HG03558 (cell line): ENCODE measurements around the gene ANKLE2.
"Not testable (repeated sequence)": the region's sequence is repeated elsewhere in the genome, so short reads cannot be mapped to it uniquely, and the experiment has no call there.

Experiments
- ATAC-seq: cut with Tn5 transposase; IDR thresholded peaks from one replicate; pipeline ENCODE4 v1.9.1; 2021; ENCODE audit warnings: moderate number of reproducible peaks; ENCODE audit not compliant: unreplicated experiment; ENCODE audit errors: extremely low read depth

The ANKLE2 gene

DNA sequence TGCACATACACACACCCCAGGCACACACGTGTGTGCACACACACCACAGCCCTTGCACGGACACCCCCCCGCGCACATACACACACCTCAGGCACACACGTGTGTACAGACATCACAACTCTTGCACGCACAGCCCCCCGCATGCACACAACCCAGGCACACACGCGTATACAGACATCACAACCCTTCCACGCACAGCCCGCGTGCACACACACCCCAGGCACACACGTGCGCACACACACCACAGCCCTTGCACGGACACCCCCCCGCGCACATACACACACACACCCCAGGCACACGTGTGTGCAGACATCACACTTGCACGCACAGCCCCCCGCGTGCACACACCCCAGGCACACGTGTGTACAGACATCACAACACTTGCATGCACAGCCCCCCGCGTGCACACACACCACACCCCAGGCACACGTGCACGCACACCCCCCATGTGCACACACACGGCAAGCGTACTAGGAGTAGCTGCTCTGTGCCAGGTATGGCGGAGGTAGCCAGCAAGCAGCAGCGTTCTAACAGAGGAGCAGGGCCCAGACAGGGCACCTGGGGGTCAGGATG lies 18.2 kb upstream of the ANKLE2 start:
- ATAC-seq = no peak

DNA sequence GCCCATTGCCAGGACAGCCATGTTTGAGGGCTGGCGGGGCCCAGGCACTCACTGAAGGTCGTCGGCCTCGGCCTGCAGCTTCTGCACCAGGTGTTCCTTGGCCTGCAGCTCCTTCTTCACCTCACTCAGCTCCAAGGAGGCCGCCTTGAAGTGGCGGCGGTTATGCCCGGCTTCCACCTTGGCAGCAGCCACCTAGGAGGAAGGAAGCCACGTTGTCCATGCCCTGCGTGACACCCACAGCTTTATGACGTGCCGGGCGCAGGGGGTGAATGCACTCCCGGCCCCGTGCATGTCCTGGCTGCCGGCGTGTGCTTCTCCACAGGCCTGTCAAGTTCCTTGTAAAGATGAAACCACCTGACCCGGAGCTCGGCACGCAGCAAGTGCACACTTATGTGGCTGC lies 16.0 kb upstream of the ANKLE2 start:
- no peak for ATAC-seq

DNA sequence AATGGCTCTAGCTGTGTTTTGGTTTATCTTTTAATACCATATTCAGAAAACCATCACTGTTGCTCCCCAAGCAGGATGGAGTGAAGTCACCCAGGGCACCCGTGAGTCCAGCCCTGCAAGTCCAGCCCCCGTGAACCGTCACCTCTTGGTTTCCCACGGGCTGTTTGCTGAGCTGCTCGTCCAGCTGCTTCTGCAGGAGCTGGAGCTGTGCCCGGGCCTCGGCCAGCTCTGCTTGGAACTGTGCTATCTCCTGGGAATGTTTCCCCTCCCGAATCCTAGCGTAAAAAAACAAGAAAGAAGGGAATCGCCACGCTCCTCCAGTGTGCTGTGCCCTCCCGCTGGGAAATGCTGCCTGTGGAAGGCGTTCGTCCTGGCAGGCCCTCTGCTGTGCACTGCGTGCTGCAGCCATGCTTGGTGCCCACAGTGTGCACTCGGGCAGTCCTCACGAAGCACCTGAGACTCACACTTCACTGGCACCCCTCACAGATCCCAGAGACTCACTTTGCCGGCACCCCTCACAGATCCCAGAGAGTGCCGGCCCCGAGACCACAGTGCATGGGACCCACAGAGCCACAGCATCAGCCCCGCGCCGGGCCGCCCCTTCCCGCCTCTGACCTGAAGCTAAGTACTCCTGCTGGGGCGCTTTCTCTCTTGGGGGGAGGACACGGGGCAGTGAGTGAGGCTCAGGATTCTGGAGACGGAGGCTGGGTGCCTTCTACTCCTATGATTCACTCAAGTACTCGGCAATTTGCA lies 15.4 kb upstream of the ANKLE2 start:
- no peak for ATAC-seq

GRCh38 chr12:132776230-132776625 lies 14.6 kb upstream of the ANKLE2 start:
- ATAC-seq = not testable (repeated sequence)

DNA sequence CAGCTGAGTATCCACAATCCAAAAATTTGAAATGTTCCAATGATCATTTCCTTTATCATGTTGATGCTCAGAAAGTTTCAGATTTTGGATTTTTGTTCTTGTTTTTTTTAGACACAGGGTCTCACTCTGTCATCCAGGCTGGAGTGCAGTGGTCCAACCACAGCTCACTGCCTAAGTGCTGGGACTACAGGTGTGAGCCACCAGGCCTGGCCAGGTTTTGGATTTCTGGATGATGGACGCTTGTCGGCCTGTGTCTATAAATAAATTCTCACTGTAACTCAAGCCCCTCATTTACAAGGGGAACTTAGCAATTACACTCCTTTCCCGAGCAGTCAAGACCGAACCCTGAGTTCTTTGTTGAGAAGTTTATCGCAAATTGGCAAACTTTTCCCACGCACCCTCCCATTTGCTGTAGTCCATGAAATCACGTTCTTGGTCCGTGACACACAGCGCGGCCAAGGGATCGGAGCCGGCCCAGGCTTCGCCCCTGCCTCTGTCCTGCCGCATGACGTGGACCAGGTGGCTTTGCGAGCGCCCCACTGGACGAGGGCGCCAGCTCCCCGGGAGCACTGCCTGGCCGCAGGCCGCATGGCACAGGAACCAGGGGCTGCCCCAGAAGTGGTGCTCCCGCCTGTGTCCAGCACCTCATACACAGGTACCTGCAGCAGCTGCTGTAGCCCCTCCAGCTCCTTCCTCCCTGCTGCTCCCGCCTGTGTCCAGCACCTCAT lies 14.0 kb upstream of the ANKLE2 start:
- ATAC-seq = no peak

GRCh38 chr12:132774646-132775275 lies 13.1 kb upstream of the ANKLE2 start:
- ATAC-seq = no peak

- no peak for ATAC-seq
Observed at GRCh38 chr12:132774159-132774558, 12.5 kb upstream of the ANKLE2 start.

DNA sequence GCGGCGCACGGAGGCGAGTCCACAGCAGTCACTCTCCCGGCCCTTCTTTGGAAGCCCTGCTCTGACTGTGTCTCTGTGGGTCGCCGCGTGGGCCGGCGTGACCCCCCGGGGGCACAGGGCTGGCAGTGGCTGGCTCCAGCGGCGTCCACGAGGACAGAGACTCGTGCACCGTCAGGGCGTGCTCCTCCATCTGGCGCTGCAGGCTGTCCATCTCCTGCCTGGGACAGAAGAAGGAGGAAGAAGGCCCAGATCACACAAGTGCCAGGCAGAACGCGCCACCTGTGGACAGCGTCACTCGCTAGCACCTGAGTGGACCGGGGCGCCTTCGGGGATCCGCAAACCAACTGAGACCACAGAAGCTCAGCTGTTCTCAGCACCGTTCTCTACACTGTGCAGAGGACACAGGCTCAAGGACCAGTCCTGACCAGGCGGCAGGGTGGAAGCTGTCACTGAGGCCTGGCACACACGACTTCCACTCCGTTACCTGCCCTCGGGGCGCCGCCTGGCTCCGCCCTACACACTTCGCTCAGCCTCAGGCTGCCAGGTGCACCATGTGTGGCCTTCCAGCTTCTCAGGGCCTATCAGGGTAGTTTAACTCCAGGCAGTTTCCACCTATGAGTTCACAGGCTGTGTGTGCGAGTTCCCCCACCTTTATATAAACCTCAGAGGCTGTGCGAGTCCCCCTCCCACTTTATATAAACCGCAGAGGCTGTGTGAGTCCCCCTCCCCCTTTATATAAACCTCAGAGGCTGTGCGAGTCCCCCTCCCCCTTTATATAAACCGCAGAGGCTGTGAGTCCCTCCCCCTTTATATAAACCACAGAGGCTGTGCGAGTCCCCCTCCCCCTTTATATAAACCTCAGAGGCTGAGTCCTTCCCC lies 11.7 kb upstream of the ANKLE2 start:
- ATAC-seq = no peak

- no peak for ATAC-seq
Observed at GRCh38 chr12:132772606-132773005, 11.0 kb upstream of the ANKLE2 start.

DNA sequence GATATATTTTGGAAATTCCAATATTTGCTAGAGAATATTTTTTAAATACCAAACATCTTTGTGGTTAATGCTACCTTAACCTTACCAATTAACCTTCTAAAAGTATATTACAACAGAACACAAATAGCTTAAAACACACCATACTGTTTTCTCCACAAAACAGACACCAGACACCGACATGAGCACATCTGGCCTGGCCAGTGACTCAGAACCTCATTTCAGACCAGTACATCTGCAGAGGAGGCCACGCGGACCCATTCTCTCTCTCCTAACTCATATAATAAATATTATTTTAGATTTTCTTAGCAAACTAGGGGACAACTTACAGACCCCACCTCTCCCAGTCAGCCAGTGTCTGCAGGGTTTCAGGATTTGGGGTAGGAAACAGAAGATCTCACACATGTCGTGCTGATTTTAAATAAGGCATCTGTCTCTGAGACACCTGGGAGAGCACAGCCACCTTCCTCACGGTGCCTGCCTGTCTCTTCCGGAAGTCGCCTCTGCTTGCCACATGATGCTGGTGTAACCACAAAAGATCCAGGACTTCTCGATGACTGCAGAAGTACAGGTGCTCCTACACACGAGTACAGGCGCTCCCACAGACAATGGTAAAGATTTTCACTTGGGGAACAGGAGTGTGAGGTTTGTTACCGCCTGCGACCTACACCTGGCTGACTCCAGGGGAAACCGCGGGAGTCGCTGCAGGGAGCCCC lies 9.7 kb upstream of the ANKLE2 start:
- no peak for ATAC-seq

DNA sequence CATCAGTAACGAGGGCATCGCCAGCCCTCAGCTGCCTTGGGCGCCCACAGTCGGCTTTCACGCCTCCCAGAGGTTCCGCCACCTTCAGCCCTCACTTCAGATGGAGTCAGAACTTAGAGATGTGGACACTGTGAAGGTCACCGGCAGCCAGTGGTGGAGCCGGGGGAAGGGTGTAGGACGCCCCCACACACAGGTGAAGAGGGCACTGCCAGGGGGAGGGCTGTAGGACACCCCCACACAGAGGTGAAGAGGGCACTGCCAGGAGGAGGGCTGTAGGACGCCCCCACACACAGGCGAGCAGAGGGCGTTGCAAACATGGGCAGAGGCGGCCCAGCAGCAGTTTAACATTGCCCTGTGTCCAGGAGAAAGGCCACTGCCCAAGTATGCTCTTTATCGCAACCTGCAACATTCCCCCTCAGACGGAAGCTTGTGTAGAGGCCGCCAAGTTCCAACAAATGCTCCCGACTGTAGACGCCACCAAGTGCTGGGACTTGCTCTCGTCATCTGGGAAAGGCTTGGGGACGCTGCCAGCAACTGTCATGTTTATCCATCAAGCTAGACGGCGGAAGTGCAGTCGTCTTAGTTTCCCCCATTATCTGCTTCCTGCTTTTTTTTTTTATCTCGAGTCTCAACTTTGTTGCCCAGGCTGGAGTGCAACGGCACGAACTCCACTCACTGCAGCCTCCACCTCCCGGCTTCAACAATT lies 4.9 kb upstream of the ANKLE2 start:
- ATAC-seq = no peak

DNA sequence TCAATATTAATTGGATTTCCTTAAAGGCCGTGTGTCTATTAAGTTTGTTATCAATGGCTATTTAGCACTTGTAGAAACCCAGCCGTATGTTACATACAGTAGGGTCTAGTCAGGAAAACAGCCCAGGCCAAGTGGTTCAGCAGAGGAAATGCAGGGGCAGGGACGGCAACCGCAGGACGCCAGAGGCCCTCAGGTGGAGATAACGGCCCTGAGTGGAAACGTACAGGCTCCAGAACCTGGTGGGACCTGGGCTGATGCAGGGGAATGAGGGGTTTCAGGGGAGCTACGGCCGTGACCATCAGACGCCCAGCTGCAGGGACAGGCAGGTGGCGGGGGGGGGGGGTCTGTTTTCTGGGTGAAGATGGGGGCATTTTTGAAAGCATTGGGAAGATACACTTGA lies 3.7 kb upstream of the ANKLE2 start:
- no peak for ATAC-seq

DNA sequence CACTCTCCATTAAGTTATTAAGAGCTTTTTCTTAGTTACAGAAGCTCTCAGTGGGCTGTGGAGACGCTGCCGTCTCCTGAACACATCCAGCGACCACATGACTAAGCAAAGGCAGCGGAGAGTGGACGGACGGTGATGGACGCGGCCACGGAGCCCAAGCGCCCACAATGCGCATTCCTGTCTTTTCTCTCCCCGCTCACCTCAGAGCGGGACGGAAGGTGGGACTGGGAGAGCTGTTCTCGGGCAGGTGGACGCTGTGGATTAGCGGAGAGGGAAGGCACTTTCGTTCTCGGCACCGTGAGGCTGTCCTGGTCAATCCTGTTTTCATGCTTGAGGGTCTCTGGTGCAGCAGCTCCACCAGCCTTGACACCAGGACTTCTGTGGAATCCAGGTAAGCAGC lies 2.6 kb upstream of the ANKLE2 start:
- ATAC-seq = no peak

DNA sequence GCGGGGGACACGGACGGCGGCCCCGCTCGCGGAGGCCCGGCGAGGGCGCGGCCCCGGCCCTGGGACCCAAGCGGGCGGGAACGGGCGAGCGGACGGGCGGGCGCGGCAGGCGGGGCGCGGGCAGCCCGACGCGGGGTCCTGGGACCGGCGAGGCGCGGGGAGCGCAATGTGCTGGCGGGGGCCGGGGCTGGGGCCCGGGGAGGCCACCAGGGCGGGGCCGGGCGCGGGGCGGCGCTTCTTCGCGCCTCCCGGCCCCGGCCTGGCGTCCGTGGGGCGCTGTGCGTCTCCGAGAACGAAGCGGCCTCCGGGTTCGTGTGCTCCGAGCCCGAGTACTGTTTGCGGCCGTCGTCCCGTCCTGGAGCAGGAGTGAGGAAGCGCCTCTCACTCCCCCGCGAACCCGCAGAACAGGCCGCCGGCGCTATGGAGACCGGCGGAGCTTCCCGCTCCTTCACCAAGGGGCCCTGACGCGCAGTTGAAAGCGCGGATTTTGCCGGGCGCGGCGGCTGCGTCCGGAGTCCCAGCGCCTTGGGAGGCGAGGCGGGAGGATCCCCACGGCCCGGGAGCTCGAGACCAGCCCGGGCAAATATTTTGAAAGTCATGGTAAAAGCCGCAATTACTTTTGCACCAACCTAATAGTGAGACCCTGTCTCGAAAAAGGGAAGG lies 420 bp upstream of the ANKLE2 start:
- ATAC-seq = peak; percentile 41

GRCh38 chr12:132759359-132759758 lies 2.3 kb downstream of the ANKLE2 start:
- no peak for ATAC-seq

GRCh38 chr12:132758825-132759224 lies 2.8 kb downstream of the ANKLE2 start:
- ATAC-seq = not testable (repeated sequence)

DNA sequence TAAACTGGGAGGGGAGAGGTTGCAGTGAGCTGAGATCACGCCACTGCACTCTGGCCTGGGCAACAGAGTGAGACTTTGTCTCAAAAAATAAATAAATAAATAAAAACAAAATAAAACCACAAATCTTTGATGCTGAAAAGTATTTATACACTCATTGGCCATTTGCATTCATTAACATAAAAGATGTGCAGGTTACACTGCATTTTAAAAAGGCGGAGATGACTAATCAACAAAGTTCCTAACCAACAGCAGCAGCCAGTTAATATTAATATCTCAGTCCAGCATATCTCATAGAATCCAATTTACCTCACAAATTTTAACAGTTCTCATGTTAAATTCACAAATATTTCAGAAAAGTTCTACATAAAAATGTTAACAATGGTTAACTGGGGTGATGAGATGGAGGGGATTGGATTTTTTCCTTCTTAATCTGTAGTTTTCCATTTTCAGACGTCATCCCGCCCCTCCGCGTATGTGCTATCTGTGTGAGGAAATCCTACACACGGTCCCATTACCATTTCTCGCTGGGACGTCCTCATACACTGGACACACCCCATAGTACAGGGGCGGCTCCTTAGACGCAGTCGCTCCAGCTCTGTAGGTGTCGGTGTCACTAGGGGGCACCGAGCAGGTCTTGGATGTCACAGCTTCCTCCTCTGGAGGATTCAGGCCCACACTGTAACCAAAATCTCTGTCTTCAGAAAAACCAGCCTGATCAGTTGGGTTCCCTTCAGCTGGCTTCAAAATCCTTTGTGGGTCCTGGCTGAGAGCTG lies 7.3 kb downstream of the ANKLE2 start:
- ATAC-seq = no peak

GRCh38 chr12:132753670-132754069 lies 8.0 kb downstream of the ANKLE2 start:
- ATAC-seq = not testable (repeated sequence)
